GM12878 (cell line): ENCODE results near the gene EXD1. TPM values are rescaled to one million over a fixed set of nuclear protein-coding genes. Genes with fewer than 3 reads are reported as not detected.

Experiments
- ATAC-seq: fragments of 200-7000 bp; cut with Tn5 transposase; 3 replicates; pipeline ENCODE4 v1.9.1; 2020; ENCODE audit warnings: mild to moderate bottlenecking, moderate library complexity
- BruUV-seq: library from RNA; stranded (reverse); fragments of 400-500 nt; replicated peaks from 2 replicates; lab custom pipeline; 2021; lab: Mats Ljungman, UMichigan
- CTCF ChIA-PET: fragments of 300-600 bp; sonication (Branson Sonifier 250); formaldehyde crosslinking; extraction: SDS; loops from one replicate; lab custom pipeline; 2021; ENCODE audit warnings: inconsistent platforms; lab: Yijun Ruan, JAX
- POLR2A ChIA-PET: fragments of 350-600 bp; formaldehyde crosslinking; extraction: SDS; loops from one replicate; lab custom pipeline; 2021; ENCODE audit warnings: inconsistent platforms; lab: Charles Lee
- RAD21 ChIA-PET: fragments of 300-600 bp; sonication (Branson Sonifier 250); formaldehyde crosslinking; loops from one replicate; lab custom pipeline; 2023; ENCODE audit warnings: antibody characterized with exemption; ENCODE audit not compliant: unreplicated experiment; lab: Charles Lee
- SMC1A ChIA-PET: fragments of 300-600 bp; sonication (Branson Sonifier 250); formaldehyde crosslinking; loops from one replicate; lab custom pipeline; 2023; ENCODE audit not compliant: unreplicated experiment, uncharacterized antibody; lab: Charles Lee
- DNase-seq: peaks from one replicate; pipeline ENCODE4 v3.0.0-alpha.2; 2011; ENCODE audit warnings: low read depth, low spot score
- FAIRE-seq: peaks from 3 replicates; lab custom pipeline; 2011; peaks lifted over from hg19 to GRCh38; lab: Jason Lieb, UNC
- H2AFZ ChIP-seq: 2 replicates; pipeline ENCODE4 v1.6.0; 2011; ENCODE audit warnings: low read depth, low read length, control low read depth; ENCODE audit not compliant: control insufficient read depth
- H3K27ac ChIP-seq: 2 replicates; pipeline ENCODE4 v1.5.1; 2011; ENCODE audit warnings: control low read depth; ENCODE audit not compliant: control insufficient read depth, insufficient read depth
- H3K27me3 ChIP-seq, 2 experiments: replicated peaks in 1 of 2; 2 replicates each; pipeline versions ENCODE4 v1.6.0 to v1.6.1; 2011; ENCODE audit warnings: low read length in 1 of 2; ENCODE audit not compliant: control insufficient read depth in 2 of 2, insufficient read depth in 2 of 2
- H3K36me3 ChIP-seq, 2 experiments: 2 replicates each; pipeline ENCODE4 v1.5.1; 2011; ENCODE audit warnings: low read length in 1 of 2; ENCODE audit not compliant: control insufficient read depth in 2 of 2, insufficient read depth in 2 of 2
- H3K4me1 ChIP-seq: 2 replicates; pipeline ENCODE4 v1.6.1; 2011; ENCODE audit warnings: mild to moderate bottlenecking, low read length, moderate library complexity, mixed read lengths; ENCODE audit not compliant: control insufficient read depth, insufficient read depth
- H3K4me2 ChIP-seq: 2 replicates; pipeline ENCODE4 v1.6.0; 2011; ENCODE audit warnings: control low read depth; ENCODE audit not compliant: control insufficient read depth, insufficient read depth
- H3K4me3 ChIP-seq: fragments of 200-600 bp; sonication (generic); 2 replicates; pipeline ENCODE4 v1.5.1; 2016
- H3K79me2 ChIP-seq: 2 replicates; pipeline ENCODE4 v1.6.0; 2011; ENCODE audit warnings: low read length; ENCODE audit not compliant: control insufficient read depth, insufficient read depth
- H3K9ac ChIP-seq: 2 replicates; pipeline ENCODE4 v1.8.0; 2011; ENCODE audit warnings: low read length, control low read depth, mixed read lengths; ENCODE audit not compliant: control insufficient read depth, insufficient read depth
- H3K9me3 ChIP-seq: replicated peaks from 3 replicates; pipeline ENCODE4 v1.5.1; 2011; ENCODE audit warnings: mild to moderate bottlenecking, low read length; ENCODE audit not compliant: control insufficient read depth, insufficient read depth
- H4K20me1 ChIP-seq: 2 replicates; pipeline ENCODE4 v1.6.0; 2011; ENCODE audit not compliant: control insufficient read depth, insufficient read depth
- CHD4 ChIP-seq: fragments of 200-600 bp; sonication (generic); IDR thresholded peaks from 2 replicates; pipeline ENCODE4 v1.6.1; 2016; ENCODE audit warnings: mild to moderate bottlenecking
- CUX1 ChIP-seq: IDR thresholded peaks from 2 replicates; pipeline ENCODE4 v1.6.1; 2012; ENCODE audit warnings: improper control_type of control experiment, low read depth, low read length; ENCODE audit not compliant: insufficient replicate concordance
- ESRRA ChIP-seq: IDR thresholded peaks from 2 replicates; pipeline ENCODE4 v1.6.1; 2012; ENCODE audit warnings: mild to moderate bottlenecking, low read length, improper control_type of control experiment
- MTA2 ChIP-seq: fragments of 450-650 bp; IDR thresholded peaks from 2 replicates; pipeline ENCODE4 v1.6.1; 2016; ENCODE audit warnings: low read depth, mild to moderate bottlenecking, moderate library complexity
- SKIL ChIP-seq: fragments of 450-650 bp; IDR thresholded peaks from 2 replicates; pipeline ENCODE4 v1.6.1; 2017; ENCODE audit warnings: mild to moderate bottlenecking, low read depth, inconsistent platforms; ENCODE audit not compliant: poor library complexity, severe bottlenecking
- SP1 ChIP-seq: IDR thresholded peaks from one replicate; pipeline ENCODE4 v1.6.1; 2011; ENCODE audit warnings: low read depth, low read length
- WGBS: methylation state at CpG from one replicate; pipeline ENCODE4 v1.1.6; 2016; ENCODE audit warnings: low lambda C conversion rate; ENCODE audit not compliant: insufficient replicate concordance, insufficient coverage; ENCODE audit errors: missing lambda C conversion rate; 5-methylcytosine and 5-hydroxymethylcytosine counted together
- in situ Hi-C: fragments of 300-500 bp; cut with MboI; formaldehyde crosslinking; loops from 9 replicates; pipeline ENCODE4 v1.14.3; 2018; ENCODE audit warnings: mixed read lengths
- intact Hi-C: fragments of 100-400 bp; cut with micrococcal nuclease; formaldehyde crosslinking; loops from one replicate; pipeline ENCODE4 v1.14.2; 2022; ENCODE audit not compliant: unreplicated experiment
- polyA plus RNA-seq, 11 experiments: library from polyadenylated mRNA; depleted of rRNA in 4 of 11; unstranded in 6 of 11; stranded (reverse) in 5 of 11; fragments of >200 nt; fragmentation: Nextera tagmentation in 4 of 11; fragmentation: Illumina TruSeq in 1 of 11; extraction: Ambion mirVana in 4 of 11; extraction: Trizol in 1 of 11; gene quantifications; 1 replicate in 1 of 11; 2 replicates in 10 of 11; pipeline versions ENCODE4 v1.2.1 to v1.2.3, GENCODE V29; 2011 to 2016; ENCODE audit warnings: inconsistent platforms in 2 of 11, missing spikeins in 2 of 11, low read depth in 1 of 11
- total RNA-seq, 4 experiments: library from RNA; depleted of rRNA in 3 of 4; stranded (reverse); fragments of >200 nt in 3 of 4; fragmentation: Illumina TruSeq in 1 of 4; extraction: Trizol in 1 of 4; gene quantifications; 2 replicates each; pipeline versions ENCODE4 v1.2.1 to v1.2.3, GENCODE V29; 2013 to 2021

The EXD1 gene
- total and polyA plus RNA-seq, 10 of the 15 experiments (the other 5 are each of a cell fraction or from before 2014, with no cell fraction given): 0.19 TPM; not detected in 9

GRCh38 chr15:41161336-41161735 is 69.2 kb downstream of the EXD1 start:
- no peak for DNase-seq
- no peaks in the 10 kb centered on the region for H4K20me1 ChIP-seq
- no peak for FAIRE-seq
- H2AFZ ChIP-seq: no peak overlapping the region
- in situ Hi-C loops: no loop called here
- no peaks in the 10 kb centered on the region for H3K9me3 ChIP-seq
- H3K36me3 ChIP-seq: no peaks in the 10 kb centered on the region
- ChIA-PET SMC1A (no interaction called here), CTCF (no interaction called here), POLR2A (no interaction called here), RAD21 (no interaction called here)
- intact Hi-C loops: no loop called here
- no TSS peak for BruUV-seq
- WGBS: 36% methylated on average over 6 of the region's 6 CpGs
- H3K4me1 ChIP-seq: no peaks in the 10 kb centered on the region
- no peak overlapping the region for H3K4me2 ChIP-seq
- H3K79me2 ChIP-seq: no peaks in the 10 kb centered on the region
- H3K4me3 ChIP-seq: no peak overlapping the region
- no peak overlapping the region for H3K9ac ChIP-seq
- H3K27ac ChIP-seq: no peak overlapping the region
- ATAC-seq: no peak
- no peak for TF ChIP-seq SP1
- TF ChIP-seq MTA2: no peak
- no peak for TF ChIP-seq ESRRA
- no peak for TF ChIP-seq CUX1
- TF ChIP-seq CHD4: no peak
- TF ChIP-seq SKIL: no peak
- H3K27me3 ChIP-seq: no peaks in the 10 kb centered on the region
